ENCODE results near the gene TEX36. TPM values are rescaled to one million over a fixed set of nuclear protein-coding genes. Genes with fewer than 3 reads are reported as not detected.
"Not testable (repeated sequence)": the region's sequence is repeated elsewhere in the genome, so short reads cannot be mapped to it uniquely, and the experiment has no call there.

The TEX36 gene
- total RNA-seq, 1 experiment from 2014 or later, result not detected

DNA sequence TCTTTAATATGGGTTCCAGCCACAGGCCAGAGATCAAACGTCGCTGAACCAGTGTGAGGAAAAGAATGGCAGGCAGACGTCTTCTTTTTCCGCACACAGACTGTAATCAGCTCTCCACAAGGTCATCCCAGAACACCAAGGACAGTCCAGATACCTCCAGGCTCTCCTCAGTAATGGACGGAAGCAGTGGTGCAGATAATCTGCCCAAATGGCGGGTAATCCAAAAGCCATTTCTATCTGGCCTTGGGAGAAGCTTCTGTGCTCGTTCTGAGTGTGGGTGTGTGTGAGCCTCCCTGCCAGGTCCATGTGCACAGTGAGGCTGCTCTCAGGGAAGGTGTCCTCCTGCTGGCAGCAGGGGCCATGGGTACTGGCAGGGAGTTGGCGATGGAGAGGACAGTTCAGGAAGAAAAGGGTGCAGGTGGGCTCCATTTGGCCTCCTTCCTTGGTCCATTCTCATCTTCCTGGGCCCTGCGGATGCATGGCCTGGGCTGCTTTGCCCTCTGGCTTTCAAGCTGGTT, 15.6 kb upstream of the TEX36 start:
- H3K4me3 ChIP-seq, result no peak overlapping the region
- no peak for DNase-seq
- no peaks in the 10 kb centered on the region for H3K36me3 ChIP-seq
- H3K27me3 ChIP-seq, result no peaks in the 10 kb centered on the region
- 0 out of 2 replicates have a peak, but pooled peaks cover 2% of the 10 kb centered on the region for H3K9me3 ChIP-seq

DNA sequence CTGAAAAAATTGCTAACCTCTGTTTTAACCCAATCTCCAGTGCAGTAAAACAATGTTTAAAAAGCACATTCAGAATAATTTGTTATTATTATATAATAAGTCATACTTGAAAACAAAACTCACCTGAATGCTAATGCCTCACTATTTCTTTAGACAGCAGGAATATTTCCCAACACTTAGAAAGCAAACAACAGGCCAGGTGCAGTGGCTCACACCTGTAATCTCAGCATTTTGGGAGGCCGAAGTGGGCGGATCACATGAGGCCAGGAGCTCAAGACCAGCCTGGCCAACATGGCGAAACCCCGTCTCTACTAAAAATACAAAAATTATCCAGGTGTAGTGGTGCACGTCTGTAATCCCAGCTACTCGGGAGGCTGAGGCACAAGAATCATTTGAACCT, 13.9 kb upstream of the TEX36 start:
- not testable (repeated sequence) for H3K4me3 ChIP-seq, H3K9me3 ChIP-seq, H3K27me3 ChIP-seq, H3K36me3 ChIP-seq, DNase-seq

DNA sequence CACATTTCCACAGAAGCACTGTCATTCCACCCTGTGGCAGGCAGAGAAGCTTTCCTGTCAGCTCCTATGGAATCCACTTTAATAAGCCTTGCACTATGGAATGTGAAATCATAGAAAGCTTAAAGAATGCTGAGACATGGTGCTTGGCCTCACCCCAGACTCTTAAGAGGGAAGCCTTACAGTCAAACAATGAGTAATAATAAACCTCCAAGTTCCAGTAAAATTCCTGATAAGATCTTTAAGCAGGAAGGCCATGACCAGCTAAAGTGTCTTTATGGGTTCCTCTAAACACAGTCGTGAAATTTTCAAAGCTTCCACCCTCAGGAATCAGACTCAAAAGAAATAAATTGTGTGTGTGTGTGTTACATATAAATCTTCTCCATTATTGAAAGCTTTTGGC, 11.9 kb upstream of the TEX36 start:
- Histone ChIP-seq H3K9me3 (0 out of 2 replicates have a peak, but pooled peaks cover 2% of the 10 kb centered on the region), H3K36me3 (no peaks in the 10 kb centered on the region), H3K4me3 (no peak overlapping the region), H3K27me3 (no peaks in the 10 kb centered on the region)
- DNase-seq, result peak; percentile 58

DNA sequence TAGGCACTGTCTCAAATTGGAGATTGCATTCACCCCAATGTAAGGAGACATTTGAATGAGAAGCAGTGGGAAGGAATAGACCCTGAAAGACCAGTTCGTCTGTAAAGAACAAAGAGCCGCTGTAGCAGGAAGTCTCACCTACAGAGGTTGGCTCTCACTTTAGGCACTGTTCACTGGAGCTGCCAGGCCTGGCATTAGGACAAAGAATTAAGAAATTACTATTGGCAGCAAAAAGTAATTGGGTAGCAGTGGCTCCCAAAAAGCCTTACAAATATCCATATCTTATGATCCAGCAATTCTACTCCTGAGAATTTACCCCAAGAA, 10.5 kb upstream of the TEX36 start:
- H3K27me3 ChIP-seq, result no peaks in the 10 kb centered on the region
- H3K36me3 ChIP-seq, result no peaks in the 10 kb centered on the region
- no peak overlapping the region for H3K4me3 ChIP-seq
- no peak for DNase-seq
- 0 out of 2 replicates have a peak, but pooled peaks cover 2% of the 10 kb centered on the region for H3K9me3 ChIP-seq

DNA sequence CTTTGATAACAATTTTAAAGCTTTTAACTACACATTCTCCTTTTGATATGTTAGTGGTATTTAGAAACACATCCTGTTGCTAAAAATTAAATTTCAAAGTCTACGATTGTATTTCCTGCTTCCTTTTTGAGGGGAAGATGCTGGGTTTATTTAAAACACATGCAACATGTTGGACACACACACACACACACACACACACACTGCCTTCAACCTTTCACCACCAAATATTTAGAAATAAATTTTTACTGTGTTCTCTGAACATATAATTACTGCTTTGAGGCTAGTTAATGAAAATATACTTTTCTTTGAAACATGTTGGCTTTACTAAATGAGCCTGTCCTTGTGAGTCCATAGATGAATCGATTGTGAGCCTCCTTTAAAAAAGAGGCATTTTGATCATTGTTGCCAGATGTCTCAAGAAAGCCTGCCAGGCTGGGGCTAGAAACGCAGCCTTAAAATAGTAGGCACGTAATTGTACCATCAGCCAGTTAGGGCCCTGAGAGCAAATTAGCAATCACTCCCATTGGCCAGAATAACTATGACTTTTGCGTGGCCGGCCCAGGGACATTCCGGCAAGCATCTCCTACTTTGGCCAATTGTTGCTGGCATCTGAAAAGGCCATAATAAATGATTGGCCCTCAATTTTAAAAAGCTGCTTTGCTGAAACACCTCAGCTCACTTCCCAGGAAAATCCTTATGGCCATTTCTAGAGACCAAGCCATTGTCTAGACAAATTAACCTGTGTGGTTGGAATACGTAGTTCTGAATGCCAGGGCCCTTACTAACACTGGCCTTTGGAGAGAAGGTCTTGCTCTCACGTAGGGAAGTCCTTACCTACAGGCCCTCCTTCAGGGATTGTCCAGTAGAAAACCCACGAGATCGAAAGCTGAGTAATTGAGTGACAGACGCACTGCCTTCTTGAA, 9.9 kb upstream of the TEX36 start:
- H3K27me3 ChIP-seq, result no peaks in the 10 kb centered on the region
- DNase-seq, result peak; percentile 14
- H3K4me3 ChIP-seq, result no peak overlapping the region
- 0 out of 2 replicates have a peak, but pooled peaks cover 2% of the 10 kb centered on the region for H3K9me3 ChIP-seq
- H3K36me3 ChIP-seq, result no peaks in the 10 kb centered on the region

GRCh38 chr10:125692196-125692595, 9.2 kb upstream of the TEX36 start:
- Histone ChIP-seq H3K4me3 (no peak overlapping the region), H3K36me3 (no peaks in the 10 kb centered on the region), H3K9me3 (0 out of 2 replicates have a peak, but pooled peaks cover 2% of the 10 kb centered on the region), H3K27me3 (no peaks in the 10 kb centered on the region)
- DNase-seq, result no peak

DNA sequence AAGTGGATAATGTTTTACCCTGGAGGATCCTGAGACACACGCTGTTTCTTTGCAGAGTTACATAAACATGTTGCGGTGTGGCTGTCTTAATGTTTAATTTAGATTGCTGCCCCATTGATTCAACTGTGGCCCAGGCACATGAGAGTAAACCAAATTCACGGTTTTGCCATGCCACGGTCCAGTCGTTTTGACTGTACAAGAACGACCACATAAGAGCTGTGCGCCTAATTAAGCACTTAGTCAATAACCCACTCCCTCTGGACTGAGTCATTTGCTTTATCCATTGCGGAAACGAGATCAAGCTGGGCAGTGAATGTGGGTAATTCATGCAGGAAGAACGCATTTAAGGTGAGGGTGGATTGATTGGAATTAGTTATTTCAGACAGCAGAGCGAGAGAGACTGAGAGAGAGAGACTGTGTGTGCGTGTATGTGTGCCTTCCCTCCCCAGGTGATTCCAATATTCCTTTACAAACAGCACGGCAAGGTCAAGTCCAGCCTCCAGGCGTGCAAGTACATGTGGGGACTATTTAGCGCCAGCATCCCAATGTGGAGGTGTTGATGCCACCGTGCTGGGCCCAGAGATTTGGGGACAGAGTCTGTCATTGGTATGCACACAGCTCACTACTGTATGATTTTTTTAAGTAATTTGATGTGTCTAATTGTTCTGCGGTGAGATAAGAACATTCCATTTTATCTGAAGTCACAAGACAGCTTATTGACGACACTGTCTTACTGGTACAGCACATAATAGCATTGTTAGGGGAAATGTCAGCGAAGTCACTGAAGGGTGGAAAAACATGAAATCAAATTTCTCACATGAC, 8.4 kb upstream of the TEX36 start:
- Histone ChIP-seq H3K4me3 (no peak overlapping the region), H3K27me3 (no peaks in the 10 kb centered on the region), H3K9me3 (0 out of 2 replicates have a peak, but pooled peaks cover 2% of the 10 kb centered on the region), H3K36me3 (no peaks in the 10 kb centered on the region)
- DNase-seq, result peak; percentile 16

DNA sequence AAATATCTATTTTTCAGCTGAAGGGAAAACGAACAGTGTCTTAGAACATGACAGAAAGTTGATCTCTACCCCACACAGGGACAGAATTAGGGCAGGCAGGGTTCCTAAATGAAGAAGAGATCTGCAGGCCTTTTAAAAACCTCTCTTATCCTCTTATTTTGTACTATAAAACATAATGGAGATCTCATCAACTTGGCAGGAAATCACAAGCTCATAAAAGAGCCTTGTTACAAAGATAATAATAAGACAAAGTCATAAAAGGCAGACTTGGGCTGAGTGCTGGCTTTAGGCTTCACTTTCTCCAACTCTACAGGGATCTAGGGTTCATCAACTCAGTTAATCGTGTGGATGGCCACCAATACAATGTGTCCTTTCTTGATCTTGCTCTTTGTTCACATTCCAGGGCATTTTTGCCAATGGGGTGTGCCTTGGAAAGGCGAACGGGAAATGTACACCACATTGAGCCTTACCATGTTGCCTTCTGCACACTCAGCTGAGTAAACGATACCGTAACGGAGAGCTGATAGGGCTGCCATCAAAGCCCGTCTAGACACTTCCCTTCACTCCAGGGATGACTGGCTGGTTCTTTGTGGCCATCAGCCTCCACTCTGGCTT, 7.1 kb upstream of the TEX36 start:
- no peaks in the 10 kb centered on the region for H3K27me3 ChIP-seq
- H3K36me3 ChIP-seq, result no peaks in the 10 kb centered on the region
- 0 out of 2 replicates have a peak, but pooled peaks cover under 1% of the 10 kb centered on the region for H3K9me3 ChIP-seq
- H3K4me3 ChIP-seq, result no peak overlapping the region
- no peak for DNase-seq

DNA sequence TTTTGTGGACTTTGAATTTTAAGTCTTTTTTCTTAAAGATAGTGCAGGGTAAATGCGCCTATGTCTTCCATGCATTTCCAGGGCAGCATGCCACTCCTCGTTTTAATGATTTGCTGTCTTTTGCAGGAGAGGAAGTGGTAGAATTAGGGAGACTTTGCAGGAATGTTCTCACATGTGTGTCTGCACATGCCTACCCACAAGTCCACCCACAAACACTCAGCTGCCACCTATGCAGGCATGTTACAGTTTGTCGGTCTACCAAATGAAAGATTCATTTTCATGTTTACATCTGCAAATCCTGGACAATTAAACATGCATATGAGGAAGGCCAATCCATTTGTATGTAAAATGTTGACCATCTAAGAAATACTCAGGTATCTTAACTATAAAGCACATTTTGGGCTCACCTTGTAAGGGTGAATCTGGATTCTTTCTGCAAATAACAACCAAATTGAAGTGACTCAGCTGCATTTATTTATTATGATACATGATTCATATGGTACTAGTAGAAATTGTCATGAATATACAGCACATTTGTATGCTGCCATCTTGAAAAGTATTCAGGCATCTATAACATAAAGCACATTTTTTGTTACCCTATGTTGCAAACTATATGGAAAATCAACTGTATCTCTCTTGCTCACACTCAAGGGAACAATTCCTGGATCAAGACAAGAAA, 4.7 kb upstream of the TEX36 start:
- DNase-seq, result no peak
- Histone ChIP-seq H3K27me3 (no peaks in the 10 kb centered on the region), H3K4me3 (no peak overlapping the region), H3K9me3 (no peaks in the 10 kb centered on the region), H3K36me3 (no peaks in the 10 kb centered on the region)

DNA sequence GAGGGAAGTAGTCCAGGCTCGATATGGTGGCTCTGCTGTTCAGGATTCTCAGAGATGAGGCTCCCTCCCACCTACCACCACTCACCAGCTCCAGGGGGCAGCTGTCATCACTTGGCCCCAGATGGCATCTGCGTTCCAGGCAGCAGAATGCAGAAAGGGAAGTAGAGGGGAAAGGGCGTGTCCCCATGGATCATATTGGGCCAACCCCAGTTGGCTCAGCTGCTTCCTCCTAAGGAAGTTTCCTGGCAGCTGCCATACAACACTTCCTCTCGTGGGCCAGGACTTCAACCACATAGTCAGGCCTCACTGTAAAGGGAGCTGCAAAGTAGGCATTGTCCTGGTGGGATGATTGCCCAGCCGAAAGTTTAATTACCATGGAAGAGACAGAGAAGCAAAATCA, 1.6 kb upstream of the TEX36 start:
- DNase-seq, result peak; percentile 12
- H3K4me3 ChIP-seq, result no peak overlapping the region
- no peaks in the 10 kb centered on the region for H3K36me3 ChIP-seq
- H3K27me3 ChIP-seq, result no peaks in the 10 kb centered on the region
- H3K9me3 ChIP-seq, result no peaks in the 10 kb centered on the region

DNA sequence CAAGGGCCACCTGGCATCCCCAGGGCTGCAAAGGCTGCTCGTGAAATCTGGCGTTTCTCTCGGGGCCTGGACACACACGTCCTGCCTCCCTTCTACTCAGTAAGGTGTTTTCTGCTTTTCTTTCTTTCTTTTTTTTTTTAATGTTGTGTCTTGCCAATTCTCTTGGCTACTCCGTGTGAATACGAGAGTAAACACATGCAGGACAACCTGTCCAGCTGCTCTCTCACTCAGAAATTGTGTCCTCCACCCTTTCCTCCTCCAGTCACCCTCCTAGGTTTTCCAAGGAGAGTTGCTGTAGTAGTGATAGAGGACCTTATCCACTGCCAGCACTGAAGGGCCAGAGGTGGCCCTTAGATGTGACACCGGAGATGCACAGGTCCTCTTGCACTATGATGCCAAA, 858 bp upstream of the TEX36 start:
- H3K36me3 ChIP-seq, result no peaks in the 10 kb centered on the region
- no peak for DNase-seq
- H3K9me3 ChIP-seq, result no peaks in the 10 kb centered on the region
- no peaks in the 10 kb centered on the region for H3K27me3 ChIP-seq
- H3K4me3 ChIP-seq, result no peak overlapping the region

DNA sequence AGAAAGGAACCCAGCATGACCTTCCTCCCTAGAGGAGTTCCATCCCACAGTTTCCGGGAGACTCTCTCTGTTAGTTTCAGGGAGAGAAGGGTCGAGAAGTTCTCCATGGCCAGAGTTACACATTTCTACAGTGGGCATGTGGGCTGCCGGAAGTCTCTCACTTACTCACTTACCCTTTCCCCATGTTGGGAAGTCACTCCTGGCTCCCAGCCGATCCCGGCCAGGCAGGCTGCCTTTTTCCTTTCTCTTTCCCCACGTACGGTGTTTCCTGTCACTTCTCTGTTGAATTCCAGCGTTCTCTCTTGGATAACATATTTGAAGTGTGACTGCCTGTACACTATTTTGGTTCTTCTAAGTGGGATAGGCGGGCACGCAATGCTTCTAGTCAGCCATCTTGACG, 3.5 kb downstream of the TEX36 start:
- Histone ChIP-seq H3K4me3 (no peak overlapping the region), H3K27me3 (no peaks in the 10 kb centered on the region), H3K9me3 (peaks cover 9% of the 10 kb centered on the region), H3K36me3 (no peaks in the 10 kb centered on the region)
- no peak for DNase-seq

DNA sequence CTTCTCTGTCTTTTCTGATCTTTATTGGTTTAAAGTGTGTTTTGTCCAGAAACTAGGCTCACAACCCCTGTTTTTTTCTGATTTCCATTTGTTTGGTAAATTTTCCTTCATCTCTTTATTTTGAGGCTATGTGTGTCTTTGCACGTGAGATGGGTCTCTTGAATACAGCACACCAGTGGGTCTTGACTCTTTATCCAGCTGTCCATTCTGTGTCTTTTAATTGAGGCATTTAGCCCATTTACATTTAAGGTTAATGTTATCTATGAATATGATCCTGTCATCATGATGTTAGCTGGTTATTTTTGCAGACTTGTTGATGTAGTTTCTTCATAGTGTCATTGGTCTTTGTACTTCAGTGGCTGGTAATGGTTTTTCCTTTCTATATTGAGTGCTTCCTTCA, 10.1 kb downstream of the TEX36 start:
- peaks cover 16% of the 10 kb centered on the region for H3K9me3 ChIP-seq
- no peaks in the 10 kb centered on the region for H3K36me3 ChIP-seq
- no peak overlapping the region for H3K4me3 ChIP-seq
- no peaks in the 10 kb centered on the region; the same call in 1 of the 2 replicates for H3K27me3 ChIP-seq
- no peak for DNase-seq

- no peaks in the 10 kb centered on the region for H3K9me3 ChIP-seq
- no peak overlapping the region for H3K4me3 ChIP-seq
- no peaks in the 10 kb centered on the region for H3K27me3 ChIP-seq
- peak; percentile 34 for DNase-seq
- H3K36me3 ChIP-seq, result no peaks in the 10 kb centered on the region
These were observed 20.4 kb downstream of the TEX36 start for GRCh38 chr10:125662584-125662983.

DNA sequence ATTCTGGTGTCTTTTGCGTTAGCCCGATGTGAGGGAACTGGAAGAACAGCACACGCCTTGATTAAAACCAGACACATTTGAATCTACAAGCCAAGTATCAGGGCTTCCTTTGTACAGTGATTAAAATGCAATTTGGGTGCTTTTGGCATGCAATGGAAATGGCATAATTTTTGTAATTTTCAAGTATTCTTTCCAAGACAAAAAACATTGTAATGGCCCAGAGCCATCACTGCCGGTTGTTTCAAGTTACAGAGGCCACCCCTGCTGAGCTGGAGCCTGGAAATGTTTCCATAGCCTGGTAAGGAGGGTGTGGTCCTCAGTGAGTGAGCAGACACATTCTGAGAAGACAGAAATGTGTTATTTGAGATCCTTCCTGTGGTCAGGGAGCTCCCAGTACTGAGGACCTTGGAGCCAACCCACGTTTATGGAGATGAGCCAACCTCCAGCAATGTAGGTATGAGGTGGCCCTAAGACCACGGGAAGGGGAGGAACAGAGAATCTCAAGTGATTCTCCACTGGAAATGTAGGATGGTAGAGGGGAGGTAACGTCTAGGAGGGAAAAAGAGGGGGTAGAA, 20.9 kb downstream of the TEX36 start:
- Histone ChIP-seq H3K4me3 (no peak overlapping the region), H3K9me3 (no peaks in the 10 kb centered on the region), H3K36me3 (no peaks in the 10 kb centered on the region), H3K27me3 (no peaks in the 10 kb centered on the region)
- DNase-seq, result peak; percentile 85

DNA sequence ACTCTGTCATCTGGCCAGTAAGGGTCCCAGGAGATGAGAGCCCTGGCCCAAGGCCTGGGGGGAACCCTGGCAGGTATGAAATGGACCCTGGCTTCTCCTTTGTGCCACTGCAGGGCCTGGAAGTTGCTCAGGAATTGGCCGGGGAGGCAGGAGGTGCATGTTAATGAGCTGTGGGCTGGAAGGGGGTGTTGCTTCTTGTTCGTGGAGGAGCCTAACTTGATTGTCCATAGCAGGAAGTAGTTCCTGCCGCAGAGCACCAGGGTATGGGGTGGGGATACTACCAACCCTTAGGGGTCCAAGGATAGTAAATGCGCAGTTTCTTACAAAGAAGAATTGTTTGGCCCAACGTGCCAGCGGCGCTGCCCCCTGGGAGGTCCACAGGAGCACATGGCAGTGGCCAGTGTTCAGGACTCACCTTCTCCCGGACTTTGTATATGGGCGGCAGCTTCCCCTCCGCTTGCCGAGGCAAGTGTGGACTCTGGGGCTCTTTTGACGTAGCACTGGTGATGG, 21.5 kb downstream of the TEX36 start:
- Histone ChIP-seq H3K27me3 (no peaks in the 10 kb centered on the region), H3K4me3 (no peak overlapping the region), H3K9me3 (no peaks in the 10 kb centered on the region), H3K36me3 (no peaks in the 10 kb centered on the region)
- no peak for DNase-seq

Measured in MG63 (cell line).